HEK293 (cell line): ENCODE results near the gene IL5RA.

Source experiments
- CTCF ChIA-PET: fragments of 350-600 bp; formaldehyde crosslinking; extraction: SDS; loops from one replicate; lab custom pipeline; 2021; ENCODE audit warnings: antibody characterized with exemption; lab: Yijun Ruan, JAX
- POLR2A ChIA-PET: fragments of 300-600 bp; formaldehyde crosslinking; extraction: SDS; loops from one replicate; lab custom pipeline; 2020; ENCODE audit warnings: antibody characterized with exemption, inconsistent platforms; lab: Yijun Ruan, JAX
- H3K27ac ChIP-seq: fragments of 200-500 bp; sonication (Bioruptor generic); 2 replicates; pipeline ENCODE4 v1.5.1; 2014; ENCODE audit warnings: low read depth, low read length, control low read depth, inconsistent platforms; ENCODE audit errors: extremely low read depth
- H3K36me3 ChIP-seq, 2 experiments: fragments of 200-500 bp in 1 of 2; sonication (Bioruptor generic) in 1 of 2; 1 replicate in 1 of 2; 2 replicates in 1 of 2; pipeline ENCODE4 v1.5.1; 2014 to 2017; ENCODE audit warnings: inconsistent platforms in 2 of 2, low read length in 2 of 2; ENCODE audit not compliant: control insufficient read depth in 2 of 2, insufficient read depth in 1 of 2
- H3K4me1 ChIP-seq: fragments of 200-500 bp; sonication (Bioruptor generic); 2 replicates; pipeline ENCODE4 v1.5.1; 2014; ENCODE audit warnings: mild to moderate bottlenecking, low read length, inconsistent platforms; ENCODE audit not compliant: control insufficient read depth, insufficient read depth
- H3K4me3 ChIP-seq: 2 replicates; pipeline ENCODE4 v1.5.1; 2011; ENCODE audit warnings: low read depth, mild to moderate bottlenecking, control low read depth, low read length, moderate library complexity
- H3K9me3 ChIP-seq: fragments of 200-500 bp; sonication (Bioruptor generic); 2 replicates; pipeline ENCODE4 v1.5.1; 2014; ENCODE audit warnings: low read depth, low read length, inconsistent platforms; ENCODE audit not compliant: control insufficient read depth, insufficient read depth
- EGR2 ChIP-seq: fragments of 450-650 bp; formaldehyde crosslinking; IDR thresholded peaks from 2 replicates; pipeline ENCODE4 v1.5.1; 2016; ENCODE audit warnings: low read depth, missing biosample characterization, missing genetic modification characterization
- FEZF1 ChIP-seq: fragments of 450-650 bp; formaldehyde crosslinking; IDR thresholded peaks from 2 replicates; pipeline ENCODE4 v1.5.1; 2016; ENCODE audit warnings: missing biosample characterization, missing genetic modification characterization
- HOXD13 ChIP-seq: sonication (generic); formaldehyde crosslinking; IDR thresholded peaks from 2 replicates; pipeline ENCODE4 v1.8.0; 2022; ENCODE audit warnings: missing genetic modification reagents, borderline replicate concordance
- INSM2 ChIP-seq: fragments of 450-650 bp; formaldehyde crosslinking; IDR thresholded peaks from 2 replicates; pipeline ENCODE4 v1.5.1; 2016; ENCODE audit warnings: missing biosample characterization, missing genetic modification characterization
- KLF1 ChIP-seq: fragments of 450-650 bp; formaldehyde crosslinking; IDR thresholded peaks from 2 replicates; pipeline ENCODE4 v1.5.1; 2016; ENCODE audit warnings: missing biosample characterization, missing genetic modification characterization
- MYNN ChIP-seq: fragments of 450-650 bp; formaldehyde crosslinking; IDR thresholded peaks from 2 replicates; pipeline ENCODE4 v1.5.1; 2016; ENCODE audit warnings: missing biosample characterization, missing genetic modification characterization, borderline replicate concordance
- SCRT2 ChIP-seq: fragments of 450-650 bp; formaldehyde crosslinking; IDR thresholded peaks from 2 replicates; pipeline ENCODE4 v1.5.1; 2016; ENCODE audit warnings: missing biosample characterization, missing genetic modification characterization
- ZBTB20 ChIP-seq: fragments of 450-650 bp; formaldehyde crosslinking; IDR thresholded peaks from 2 replicates; pipeline ENCODE4 v1.5.1; 2016; ENCODE audit warnings: missing biosample characterization, missing genetic modification characterization
- ZNF16 ChIP-seq: fragments of 450-650 bp; formaldehyde crosslinking; IDR thresholded peaks from 2 replicates; pipeline ENCODE4 v1.5.1; 2016; ENCODE audit warnings: low read depth, missing biosample characterization, missing genetic modification characterization
- ZNF335 ChIP-seq: fragments of 450-650 bp; formaldehyde crosslinking; conservative IDR thresholded peaks from 2 replicates; pipeline ENCODE4 v1.5.1; 2016; ENCODE audit warnings: missing biosample characterization, missing genetic modification characterization
- ZNF350 ChIP-seq: fragments of 450-650 bp; formaldehyde crosslinking; IDR thresholded peaks from 2 replicates; pipeline ENCODE4 v1.5.0; 2017; ENCODE audit warnings: missing biosample characterization, mild to moderate bottlenecking, missing genetic modification characterization
- ZNF404 ChIP-seq: fragments of 450-650 bp; formaldehyde crosslinking; IDR thresholded peaks from 2 replicates; pipeline ENCODE4 v1.5.1; 2017; ENCODE audit warnings: missing biosample characterization, missing genetic modification characterization
- ZNF449 ChIP-seq: fragments of 450-650 bp; formaldehyde crosslinking; IDR thresholded peaks from 2 replicates; pipeline ENCODE4 v1.5.1; 2017; ENCODE audit warnings: missing biosample characterization, mild to moderate bottlenecking, missing genetic modification characterization, moderate library complexity
- ZNF548 ChIP-seq: fragments of 450-650 bp; formaldehyde crosslinking; IDR thresholded peaks from 2 replicates; pipeline ENCODE4 v1.5.1; 2016; ENCODE audit warnings: missing biosample characterization, missing genetic modification characterization
- ZNF571 ChIP-seq: fragments of 450-650 bp; formaldehyde crosslinking; IDR thresholded peaks from 2 replicates; pipeline ENCODE4 v1.5.0; 2017; ENCODE audit warnings: missing biosample characterization, missing genetic modification characterization
- ZNF664 ChIP-seq: fragments of 450-650 bp; formaldehyde crosslinking; IDR thresholded peaks from 2 replicates; pipeline ENCODE4 v1.5.1; 2016; ENCODE audit warnings: missing biosample characterization, missing genetic modification characterization
- ZNF776 ChIP-seq: fragments of 450-650 bp; formaldehyde crosslinking; IDR thresholded peaks from 2 replicates; pipeline ENCODE4 v1.5.0; 2017; ENCODE audit warnings: missing biosample characterization, missing genetic modification characterization, borderline replicate concordance
- TF ChIP-seq, protein P1 (sequence below): fragments of 450-650 bp; formaldehyde crosslinking; IDR thresholded peaks from 2 replicates; pipeline ENCODE4 v1.5.1; 2017; ENCODE audit warnings: missing biosample characterization, missing genetic modification characterization

The IL5RA gene

DNA sequence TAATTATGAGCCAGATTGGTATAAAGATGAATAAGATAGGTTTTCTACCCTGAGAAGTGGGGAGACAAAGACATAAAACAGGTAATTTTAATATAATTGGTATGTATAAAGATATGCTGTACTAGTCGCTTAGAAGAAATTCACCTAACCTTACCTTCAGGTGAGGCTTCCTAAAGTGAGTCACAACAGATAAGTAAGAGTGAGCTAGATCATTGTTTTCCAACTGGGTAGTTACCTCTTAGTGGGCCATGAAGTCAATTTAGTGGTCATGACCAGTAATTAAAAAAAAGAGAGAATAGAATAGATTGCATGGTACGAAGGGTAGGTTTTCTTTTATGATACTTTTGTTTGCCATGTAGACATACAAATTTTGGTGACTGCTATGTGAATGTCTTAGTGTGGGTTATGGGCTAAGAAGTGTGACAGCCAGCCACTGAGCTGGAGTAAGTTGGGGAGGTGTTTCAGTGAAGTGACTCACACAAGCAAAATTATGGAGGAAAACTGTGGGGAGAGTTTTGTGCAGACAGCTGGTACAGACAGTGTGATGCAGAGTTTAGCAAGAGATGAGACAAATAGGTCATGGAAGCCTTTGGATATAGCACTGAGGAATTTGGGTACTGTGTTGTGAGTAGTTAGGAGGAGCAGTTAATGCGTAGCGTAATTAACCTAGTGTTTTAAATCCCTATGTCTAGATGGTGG, 24.7 kb upstream of the IL5RA start (continued):
- TF ChIP-seq HOXD13 (CRISPR knock-in tag) = no peak
- no peak for TF ChIP-seq ZNF664 (tag by site-specific recombination)
- TF ChIP-seq FEZF1 (tag by site-specific recombination) = no peak

DNA sequence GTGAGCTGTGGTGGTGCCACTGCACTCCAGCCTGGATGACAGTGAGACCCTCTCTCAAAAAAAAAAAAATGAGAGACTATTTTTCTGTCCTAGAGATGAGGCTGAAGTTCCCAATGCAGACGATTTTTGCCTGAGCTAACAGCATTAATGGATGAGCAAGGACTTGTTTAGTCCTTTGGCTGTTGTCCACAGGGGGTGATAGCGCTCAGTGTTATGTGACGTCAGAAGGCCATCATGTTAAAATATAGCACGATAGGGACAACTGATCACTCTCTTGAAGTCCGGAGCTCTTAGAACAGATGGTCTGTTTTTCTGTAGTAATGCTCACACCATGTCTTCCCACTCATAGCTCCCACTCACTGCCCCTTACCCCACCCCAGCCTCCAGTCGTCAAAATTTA, 23.3 kb upstream of the IL5RA start:
- Histone ChIP-seq H3K9me3 (no peaks in the 10 kb centered on the region), H3K27ac (no peak overlapping the region), H3K4me1 (no peaks in the 10 kb centered on the region), H3K36me3 (peaks cover 47 to 73% of the 10 kb centered on the region in 2 experiments), H3K4me3 (no peak overlapping the region)
- ChIA-PET CTCF (interaction anchor here (0.6 kb wide), 1 partner anchor 37 kb away, joined by 7 read pairs; no protein-coding TSS in a partner anchor), POLR2A (no interaction called here)
- TF ChIP-seq EGR2 = 0 out of 2 replicates have a peak, but pooled peaks have one; percentile 8
- no peak for TF ChIP-seq ZNF571

GRCh38 chr3:3129579-3129978, 19.4 kb upstream of the IL5RA start:
- H3K27ac ChIP-seq = no peak overlapping the region
- no peak overlapping the region for H3K4me3 ChIP-seq
- H3K4me1 ChIP-seq = no peaks in the 10 kb centered on the region
- CTCF ChIA-PET = no interaction called here
- H3K9me3 ChIP-seq = no peaks in the 10 kb centered on the region
- POLR2A ChIA-PET = no interaction called here
- TF ChIP-seq ZNF16 (tag by site-specific recombination) = no peak
- H3K36me3 ChIP-seq = peaks cover 27 to 37% of the 10 kb centered on the region in 2 experiments

- Histone ChIP-seq H3K9me3 (no peaks in the 10 kb centered on the region), H3K4me3 (peak overlapping the region; percentile 96), H3K4me1 (no peaks in the 10 kb centered on the region), H3K27ac (peak overlapping the region; percentile 77; the same call in 1 of the 2 replicates), H3K36me3 (peaks cover 18 to 29% of the 10 kb centered on the region in 2 experiments)
- no peak for TF ChIP-seq KLF1
- TF ChIP-seq ZBTB20 (tag by site-specific recombination) = no peak
- TF ChIP-seq ZNF449 = peak; percentile 69; the same call in 1 of the 2 replicates
- no peak for TF ChIP-seq ZNF548 (tag by site-specific recombination)
- TF ChIP-seq SCRT2 (tag by site-specific recombination) = no peak
- TF ChIP-seq, protein P1, sequence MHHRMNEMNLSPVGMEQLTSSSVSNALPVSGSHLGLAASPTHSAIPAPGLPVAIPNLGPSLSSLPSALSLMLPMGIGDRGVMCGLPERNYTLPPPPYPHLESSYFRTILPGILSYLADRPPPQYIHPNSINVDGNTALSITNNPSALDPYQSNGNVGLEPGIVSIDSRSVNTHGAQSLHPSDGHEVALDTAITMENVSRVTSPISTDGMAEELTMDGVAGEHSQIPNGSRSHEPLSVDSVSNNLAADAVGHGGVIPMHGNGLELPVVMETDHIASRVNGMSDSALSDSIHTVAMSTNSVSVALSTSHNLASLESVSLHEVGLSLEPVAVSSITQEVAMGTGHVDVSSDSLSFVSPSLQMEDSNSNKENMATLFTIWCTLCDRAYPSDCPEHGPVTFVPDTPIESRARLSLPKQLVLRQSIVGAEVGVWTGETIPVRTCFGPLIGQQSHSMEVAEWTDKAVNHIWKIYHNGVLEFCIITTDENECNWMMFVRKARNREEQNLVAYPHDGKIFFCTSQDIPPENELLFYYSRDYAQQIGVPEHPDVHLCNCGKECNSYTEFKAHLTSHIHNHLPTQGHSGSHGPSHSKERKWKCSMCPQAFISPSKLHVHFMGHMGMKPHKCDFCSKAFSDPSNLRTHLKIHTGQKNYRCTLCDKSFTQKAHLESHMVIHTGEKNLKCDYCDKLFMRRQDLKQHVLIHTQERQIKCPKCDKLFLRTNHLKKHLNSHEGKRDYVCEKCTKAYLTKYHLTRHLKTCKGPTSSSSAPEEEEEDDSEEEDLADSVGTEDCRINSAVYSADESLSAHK (tag by site-specific recombination) = 0 out of 2 replicates have a peak, but pooled peaks have one; percentile 28
- no peak for TF ChIP-seq ZNF404 (tag by site-specific recombination)
- TF ChIP-seq ZNF776 (tag by site-specific recombination) = no peak
- TF ChIP-seq INSM2 (tag by site-specific recombination) = no peak
- peak; percentile 84 for TF ChIP-seq ZNF335
- TF ChIP-seq ZNF350 = no peak
- no peak for TF ChIP-seq MYNN
- ChIA-PET CTCF (no interaction called here), POLR2A (no interaction called here)
These were observed 17.3 kb upstream of the IL5RA start for GRCh38 chr3:3127432-3128010.
